GM20431 (cell line): ENCODE measurements around the gene SPATA25.

Experiments
- in situ Hi-C: fragments of 300-500 bp; cut with MseI, MboI; formaldehyde crosslinking; loops from one replicate; pipeline ENCODE4 v1.15.0; 2020; ENCODE audit warnings: low sequenced_read_pairs; ENCODE audit not compliant: unreplicated experiment

SPATA25 gene

GRCh38 chr20:45845452-45845851 lies 42.0 kb downstream of the SPATA25 start:
- in situ Hi-C loops, result no loop called here

GRCh38 chr20:45843506-45843905 lies 43.9 kb downstream of the SPATA25 start:
- in situ Hi-C loops, result no loop called here

GRCh38 chr20:45842169-45842812 lies 45.1 kb downstream of the SPATA25 start:
- in situ Hi-C loops, result no loop called here

GRCh38 chr20:45841407-45842129 lies 45.9 kb downstream of the SPATA25 start:
- in situ Hi-C loops, result no loop called here

- in situ Hi-C loops, result no loop called here
These were observed 46.7 kb downstream of the SPATA25 start for GRCh38 chr20:45840700-45841198.

- in situ Hi-C loops, result no loop called here
These were observed 50.6 kb downstream of the SPATA25 start for GRCh38 chr20:45836841-45837240.
